ENCODE data around the gene ATG13. TPM values are rescaled to one million over a fixed set of nuclear protein-coding genes. Genes with fewer than 3 reads are reported as not detected.

ATG13 gene
- total RNA-seq, 6 experiments from 2014 or later = 34.5 to 60.9 (median 41.1) TPM

DNA sequence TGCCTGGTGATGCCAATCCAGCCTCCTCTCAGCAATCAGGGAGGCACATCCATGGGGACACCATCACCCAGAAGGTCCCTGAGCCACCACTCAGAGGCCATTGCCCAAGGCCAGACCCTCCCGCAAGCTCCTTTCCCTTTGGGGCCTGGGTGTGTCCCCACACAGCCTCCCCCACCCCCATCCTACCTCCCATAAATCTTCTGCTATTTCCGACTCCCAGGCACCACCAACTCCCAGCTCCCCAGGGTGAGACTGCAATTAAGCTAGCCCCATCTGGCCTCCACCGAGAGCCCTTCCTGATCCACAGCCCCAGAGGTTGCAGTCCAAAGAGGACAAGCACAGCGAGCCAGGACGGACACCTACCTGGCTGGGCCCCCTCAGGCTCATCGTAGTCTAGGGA, 76.7 kb downstream of the ATG13 start:
- peaks cover 0 to 37% (median 20%) of the 10 kb centered on the region in 4 donors for H3K36me3 ChIP-seq

GRCh38 chr11:46694607-46695006, 77.3 kb downstream of the ATG13 start:
- DNase-seq (no peak), ATAC-seq (no peak)
- 17% methylated on average over 1 of the region's 7 CpGs for WGBS (ENCODE audit: insufficient coverage, low coverage, low lambda C conversion rate, missing lambda C conversion rate)
- H3K36me3 ChIP-seq = peaks cover 0 to 32% (median 17%) of the 10 kb centered on the region in 4 donors
- TF ChIP-seq POLR2A (IDR thresholded peaks at IDR 0.05) (no peak), CTCF (IDR thresholded peaks at IDR 0.05) (no peak)
- no peaks in the 10 kb centered on the region for H3K27me3 ChIP-seq
- intact Hi-C loops (cut with DNase I) = no loop called here
- H3K4me1 ChIP-seq = peaks cover 0 to 43% (median 19%) of the 10 kb centered on the region in 4 donors
- no peaks in the 10 kb centered on the region for H3K9me3 ChIP-seq
- no peak overlapping the region for H3K27ac ChIP-seq
- H3K4me3 ChIP-seq = no peak overlapping the region

More for the DNA sequence above, 76.7 kb downstream of the ATG13 start:
- no peak for DNase-seq
- TF ChIP-seq POLR2A (IDR thresholded peaks at IDR 0.05) = no peak
- TF ChIP-seq CTCF (IDR thresholded peaks at IDR 0.05) = no peak
- Histone ChIP-seq H3K4me3 (no peak overlapping the region), H3K27me3 (no peaks in the 10 kb centered on the region), H3K4me1 (peaks cover 0 to 38% (median 16%) of the 10 kb centered on the region in 4 donors), H3K9me3 (no peaks in the 10 kb centered on the region), H3K27ac (no peak overlapping the region)
- 65% methylated on average over 2 of the region's 6 CpGs for WGBS (ENCODE audit: insufficient coverage, low coverage, low lambda C conversion rate, missing lambda C conversion rate)
- intact Hi-C loops (cut with DNase I) = no loop called here
- no peak for ATAC-seq

- ATAC-seq = no peak
Measured at GRCh38 chr11:46695345-46696211, 78.2 kb downstream of the ATG13 start.

GRCh38 chr11:46696212-46696558, 78.8 kb downstream of the ATG13 start:
- Histone ChIP-seq H3K27me3 (no peaks in the 10 kb centered on the region), H3K36me3 (peaks cover 0 to 32% (median 17%) of the 10 kb centered on the region in 4 donors), H3K4me1 (peaks cover 0 to 44% (median 19%) of the 10 kb centered on the region in 4 donors), H3K9me3 (no peaks in the 10 kb centered on the region), H3K27ac (peak overlapping the region in 1 of 3 donors; percentile 38), H3K4me3 (no peak overlapping the region)
- TF ChIP-seq CTCF (IDR thresholded peaks at IDR 0.05) (no peak), POLR2A (IDR thresholded peaks at IDR 0.05) (no peak)
- peak; percentile 68 to 94 (median 93) for DNase-seq
- intact Hi-C loops (cut with DNase I) = no loop called here
- WGBS (ENCODE audit: insufficient coverage, low coverage, low lambda C conversion rate, missing lambda C conversion rate) = 28% methylated on average over 4 of the region's 11 CpGs
- peak; percentile 11 to 67 (median 64) for ATAC-seq

More at GRCh38 chr11:46695345-46696211, 78.2 kb downstream of the ATG13 start:
- H3K4me1 ChIP-seq = peaks cover 0 to 44% (median 19%) of the 10 kb centered on the region in 4 donors
- WGBS (ENCODE audit: insufficient coverage, low coverage, low lambda C conversion rate, missing lambda C conversion rate) = no CpG with 5 or more reads among the region's 12 CpGs
- DNase-seq = no peak
- no peak for TF ChIP-seq CTCF (IDR thresholded peaks at IDR 0.05)
- H3K36me3 ChIP-seq = peaks cover 0 to 32% (median 17%) of the 10 kb centered on the region in 4 donors
- H3K9me3 ChIP-seq = no peaks in the 10 kb centered on the region
- intact Hi-C loops (cut with DNase I) = no loop called here
- no peaks in the 10 kb centered on the region for H3K27me3 ChIP-seq
- no peak overlapping the region for H3K4me3 ChIP-seq
- H3K27ac ChIP-seq = peak overlapping the region in 1 of 3 donors; percentile 37

All from right lobe of liver (tissue), 6 donors.